ENCODE data around the gene XYLT1.
"Not testable (repeated sequence)": the region's sequence is repeated elsewhere in the genome, so short reads cannot be mapped to it uniquely, and the experiment has no call there.

Gene XYLT1

GRCh38 chr16:17470908-17471718 is at the start of gene XYLT1:
XYLT1 (minus strand) TSS chr16:17470960; CDS start chr16:17470796, 164 bp downstream.
- DNase-seq: no peak

GRCh38 chr16:17520111-17520510 is 49.4 kb upstream of the XYLT1 start:
- no peak for DNase-seq

GRCh38 chr16:17519101-17519955 is 48.6 kb upstream of the XYLT1 start:
- DNase-seq: no peak

- DNase-seq: no peak
These were observed 47.7 kb upstream of the XYLT1 start for GRCh38 chr16:17518441-17518840.

- no peak for DNase-seq
These were observed 44.9 kb upstream of the XYLT1 start for GRCh38 chr16:17515421-17516210.

- no peak for DNase-seq
These were observed 42.0 kb upstream of the XYLT1 start for GRCh38 chr16:17512636-17513220.

- DNase-seq: no peak
These were observed 40.6 kb upstream of the XYLT1 start for GRCh38 chr16:17511340-17511739.

- no peak for DNase-seq
These were observed 39.8 kb upstream of the XYLT1 start for GRCh38 chr16:17510567-17510966.

GRCh38 chr16:17509194-17509593 is 38.4 kb upstream of the XYLT1 start:
- no peak for DNase-seq

- no peak for DNase-seq
These were observed 37.5 kb upstream of the XYLT1 start for GRCh38 chr16:17508303-17508702.

- DNase-seq: not testable (repeated sequence)
These were observed 36.8 kb upstream of the XYLT1 start for GRCh38 chr16:17507516-17507915.

- not testable (repeated sequence) for DNase-seq
These were observed 35.1 kb upstream of the XYLT1 start for GRCh38 chr16:17505828-17506227.

GRCh38 chr16:17504050-17504449 is 33.3 kb upstream of the XYLT1 start:
- DNase-seq: no peak

GRCh38 chr16:17503331-17503730 is 32.6 kb upstream of the XYLT1 start:
- DNase-seq: no peak

- DNase-seq: no peak
These were observed 30.6 kb upstream of the XYLT1 start for GRCh38 chr16:17501321-17501720.

GRCh38 chr16:17499223-17499902 is 28.6 kb upstream of the XYLT1 start:
- no peak for DNase-seq

GRCh38 chr16:17497648-17498047 is 26.9 kb upstream of the XYLT1 start:
- no peak for DNase-seq

- DNase-seq: no peak
These were observed 26.1 kb upstream of the XYLT1 start for GRCh38 chr16:17496891-17497290.

GRCh38 chr16:17493012-17493411 is 22.3 kb upstream of the XYLT1 start:
- no peak for DNase-seq

- DNase-seq: no peak
These were observed 20.4 kb upstream of the XYLT1 start for GRCh38 chr16:17491140-17491662.

GRCh38 chr16:17488506-17488905 is 17.7 kb upstream of the XYLT1 start:
- DNase-seq: no peak

GRCh38 chr16:17483351-17483750 is 12.6 kb upstream of the XYLT1 start:
- DNase-seq: no peak
